GM12865 (cell line): ENCODE data around the gene ERVFRD-1.
"Not testable (repeated sequence)": the region's sequence is repeated elsewhere in the genome, so short reads cannot be mapped to it uniquely, and the experiment has no call there.

Experiments
- DNase-seq: peaks from one replicate; pipeline ENCODE4 v3.0.0; 2010; ENCODE audit warnings: low read depth
- H3K4me3 ChIP-seq: 2 replicates; pipeline ENCODE4 v1.5.1; 2011; ENCODE audit warnings: mild to moderate bottlenecking, low read depth, low read length, control low read depth
- CTCF ChIP-seq: IDR thresholded peaks from 2 replicates; pipeline ENCODE4 v1.5.1; 2011; ENCODE audit warnings: low read length, control low read depth, low read depth, inconsistent platforms; ENCODE audit not compliant: insufficient read depth; ENCODE audit errors: missing control alignments

Gene ERVFRD-1

GRCh38 chr6:11096109-11096508 lies 15.4 kb downstream of the ERVFRD-1 start:
- DNase-seq: peak; percentile 24

GRCh38 chr6:11094941-11095340 lies 16.6 kb downstream of the ERVFRD-1 start:
- no peak for DNase-seq
- peak overlapping the region; percentile 97 for H3K4me3 ChIP-seq
- no peak for TF ChIP-seq CTCF

More at GRCh38 chr6:11096109-11096508, 15.4 kb downstream of the ERVFRD-1 start:
- no peak for TF ChIP-seq CTCF
- H3K4me3 ChIP-seq: peak overlapping the region; percentile 97

- peak overlapping the region; percentile 97 for H3K4me3 ChIP-seq
- peak; percentile 88 for DNase-seq
- TF ChIP-seq CTCF: no peak
These were observed 17.1 kb downstream of the ERVFRD-1 start for GRCh38 chr6:11094411-11094851.

- TF ChIP-seq CTCF: peak; percentile 51
- peak; percentile 99 for DNase-seq
- peak within 1 kb of the TSS; percentile 97 for H3K4me3 ChIP-seq
These were observed 17.7 kb downstream of the ERVFRD-1 start, which contains the start of gene SMIM13 for GRCh38 chr6:11093626-11094410. TSS of gene SMIM13 (plus strand) at chr6:11093834. CDS start at chr6:11094314, 480 bp downstream.

GRCh38 chr6:11093376-11093625 lies 18.2 kb downstream of the ERVFRD-1 start:
- H3K4me3 ChIP-seq: peak overlapping the region; percentile 97
- TF ChIP-seq CTCF: no peak
- no peak for DNase-seq

GRCh38 chr6:11092668-11093375 lies 18.7 kb downstream of the ERVFRD-1 start:
- TF ChIP-seq CTCF: no peak
- H3K4me3 ChIP-seq: peak overlapping the region; percentile 97
- peak; percentile 85 for DNase-seq

- H3K4me3 ChIP-seq, DNase-seq: not testable (repeated sequence)
These were observed 20.4 kb downstream of the ERVFRD-1 start for GRCh38 chr6:11091141-11091540.
